ENCODE results near the gene HTT.

The HTT gene

DNA sequence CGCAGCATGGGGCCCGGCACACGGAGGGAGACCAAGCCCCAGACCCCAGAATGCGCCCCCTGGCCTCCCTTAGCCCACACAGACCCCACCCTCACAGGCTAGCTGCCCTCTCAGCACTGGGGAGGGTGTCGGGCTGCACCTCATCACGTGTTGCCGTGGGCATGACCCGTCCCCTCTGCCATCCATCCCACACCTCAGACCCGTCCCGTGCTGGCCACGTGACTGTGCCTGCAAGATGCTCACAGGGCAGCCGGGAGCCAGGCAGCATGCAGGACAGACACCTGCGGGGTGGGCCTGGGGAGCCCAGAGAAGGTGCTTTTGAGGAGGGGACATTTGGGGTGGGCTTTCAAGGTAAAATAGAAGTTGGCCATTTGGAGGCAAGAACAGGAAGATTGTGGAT, 179.3 kb downstream of the HTT start:
- DNase-seq, result no peak

DNA sequence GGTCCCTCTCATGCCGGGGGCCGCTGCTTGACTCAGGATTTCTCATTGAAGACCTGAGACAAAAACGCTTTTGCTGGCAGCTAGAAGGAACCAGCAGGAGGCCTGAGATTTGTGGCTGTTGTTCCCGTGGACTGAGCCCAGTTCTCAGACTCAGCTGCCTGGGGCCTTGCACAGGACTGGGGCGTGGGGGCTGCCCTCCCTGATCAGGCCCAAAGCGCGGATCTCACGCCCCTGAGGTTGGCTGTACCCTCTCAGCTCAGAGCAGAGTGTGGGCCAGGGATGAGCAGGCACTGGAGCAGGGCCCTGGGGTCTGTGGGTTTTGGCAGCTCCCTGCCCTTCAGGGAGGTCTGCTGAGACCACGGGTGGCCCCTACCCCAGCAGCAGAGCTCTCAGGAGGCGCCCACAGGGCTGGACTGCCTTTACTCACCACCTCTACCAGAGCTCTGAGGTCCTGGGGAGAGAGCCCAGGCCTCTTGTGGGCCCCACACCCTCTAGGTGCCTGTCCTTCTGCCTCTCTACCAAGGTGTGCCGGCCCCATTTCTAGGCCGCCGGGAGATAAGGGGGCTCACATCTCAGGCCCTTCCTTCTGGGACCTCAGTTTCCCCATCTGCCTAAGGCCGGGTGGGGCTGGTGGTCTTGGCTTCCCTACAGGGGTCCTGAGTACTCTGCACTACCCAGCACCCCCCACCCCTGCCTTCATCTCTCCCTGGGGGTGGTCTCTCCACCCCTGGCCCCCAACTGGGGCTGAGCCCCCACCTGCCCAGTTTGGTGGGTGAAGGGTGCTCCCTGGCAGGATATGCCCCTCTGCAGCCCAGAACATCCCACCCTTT, 180.0 kb downstream of the HTT start:
- no peak for DNase-seq

DNA sequence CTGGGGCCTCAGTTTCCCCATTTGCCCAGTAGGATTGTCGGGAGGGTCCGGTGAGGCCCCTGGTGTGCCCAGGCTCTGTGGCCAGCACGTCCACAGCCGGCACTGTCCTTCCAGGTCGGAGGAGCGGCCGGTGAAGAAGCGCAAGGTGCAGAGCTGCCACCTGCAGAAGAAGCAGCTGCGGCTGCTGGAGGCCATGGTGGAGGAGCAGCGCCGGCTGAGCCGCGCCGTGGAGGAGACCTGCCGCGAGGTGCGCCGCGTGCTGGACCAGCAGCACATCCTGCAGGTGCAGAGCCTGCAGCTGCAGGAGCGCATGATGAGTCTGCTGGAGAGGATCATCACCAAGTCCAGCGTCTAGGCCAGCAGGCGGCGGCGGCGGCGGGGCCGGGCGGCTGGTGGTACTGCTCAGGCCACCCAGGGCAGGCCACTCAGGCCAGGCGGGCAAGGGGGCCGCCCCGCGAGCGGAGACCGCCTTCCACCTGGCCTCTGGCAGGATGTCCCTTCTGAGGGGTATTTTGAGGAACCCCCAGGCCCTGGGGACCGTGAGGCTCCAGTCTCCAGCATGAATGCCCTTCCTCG, 181.2 kb downstream of the HTT start:
- no peak for DNase-seq

GRCh38 chr4:3256230-3257102, 182.0 kb downstream of the HTT start:
- DNase-seq, result no peak

- no peak for DNase-seq
Observed at GRCh38 chr4:3257103-3257555, 182.6 kb downstream of the HTT start.

DNA sequence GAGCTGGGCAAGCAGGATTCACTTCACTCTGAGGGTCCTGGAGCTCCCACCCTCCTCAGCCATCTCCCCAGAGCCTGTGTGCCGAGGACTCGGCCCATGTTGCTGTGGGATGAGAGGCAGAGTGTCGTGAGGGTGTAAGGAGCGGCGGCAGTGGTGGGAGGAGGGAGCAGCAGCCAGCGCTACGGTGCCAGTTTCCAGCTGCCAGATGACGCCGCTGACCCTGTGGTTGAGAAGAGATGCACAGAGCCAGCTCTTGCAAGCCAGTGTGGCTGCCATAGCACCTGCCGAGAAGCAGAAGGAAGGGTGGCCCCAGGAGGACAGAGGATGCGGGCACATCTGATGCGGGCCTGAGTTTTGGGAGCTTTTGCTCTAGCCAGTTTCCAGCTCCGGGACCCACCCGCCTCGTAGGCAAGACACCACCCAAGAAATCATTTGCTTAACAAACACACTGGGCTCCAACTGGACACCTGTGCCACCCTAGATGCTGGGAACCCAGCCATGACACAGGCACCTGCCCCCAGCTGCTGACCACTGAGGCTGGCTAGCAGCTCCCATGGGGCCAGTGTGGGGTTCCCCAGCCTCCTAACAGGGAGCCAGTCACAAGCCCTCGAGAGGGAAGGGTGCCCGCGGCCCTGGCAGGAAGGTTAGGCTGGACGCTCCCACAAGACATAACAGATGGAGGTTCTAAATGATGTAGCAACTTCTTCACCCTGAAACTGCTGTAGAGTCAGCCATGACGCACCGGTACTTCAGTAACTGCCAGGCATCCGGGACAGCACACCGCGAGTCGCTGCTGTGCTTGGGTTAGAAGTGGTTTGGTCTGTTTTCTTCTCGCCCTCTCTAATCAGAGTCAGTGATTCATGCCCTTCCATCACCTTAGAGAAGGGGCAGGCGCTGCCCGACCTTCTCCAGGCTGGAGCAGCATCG, 183.3 kb downstream of the HTT start:
- no peak for DNase-seq

GRCh38 chr4:3261411-3262207, 187.1 kb downstream of the HTT start:
- DNase-seq, result no peak

DNA sequence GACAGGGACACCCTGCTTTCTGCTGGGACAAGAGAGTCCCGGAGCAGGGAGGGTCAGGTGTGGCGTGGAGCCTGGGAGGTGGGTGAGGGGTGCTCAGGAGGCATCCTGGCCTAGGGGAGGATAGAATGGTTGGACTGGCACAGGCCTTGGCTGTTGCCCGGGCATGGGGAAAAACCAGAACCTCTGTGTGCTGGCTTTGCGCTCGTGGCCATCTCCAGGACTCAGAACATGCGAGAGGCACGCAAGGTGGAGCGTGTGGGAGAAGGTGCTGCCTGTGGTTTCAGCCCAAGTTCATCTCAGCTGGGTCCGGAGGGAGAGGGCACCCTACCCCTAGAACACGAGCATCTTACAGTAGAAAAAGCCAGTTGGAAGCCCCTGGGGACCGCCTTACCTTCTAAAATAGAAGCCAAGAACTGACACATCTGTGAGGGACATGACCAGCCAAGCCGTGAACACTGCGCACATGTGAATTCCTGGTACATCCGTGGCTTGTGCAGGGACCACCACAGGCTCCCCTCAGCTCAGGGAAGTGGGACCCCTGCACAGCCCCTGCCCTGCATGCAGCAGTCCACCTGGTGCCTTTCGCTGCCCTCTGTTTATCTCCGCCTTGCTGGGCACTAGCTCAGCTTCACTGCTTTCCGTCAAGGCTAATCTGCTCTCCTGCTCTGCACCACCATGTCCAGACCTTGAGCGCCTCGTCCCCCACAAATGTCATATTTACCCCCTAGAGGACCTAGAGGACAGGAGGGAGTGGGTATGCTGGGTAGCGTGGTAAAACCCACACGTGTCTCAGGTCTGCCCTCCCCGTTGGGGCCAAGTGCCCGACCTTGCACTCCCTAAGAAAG, 187.9 kb downstream of the HTT start:
- no peak for DNase-seq

GRCh38 chr4:3263053-3263875, 188.8 kb downstream of the HTT start:
- DNase-seq, result no peak

DNA sequence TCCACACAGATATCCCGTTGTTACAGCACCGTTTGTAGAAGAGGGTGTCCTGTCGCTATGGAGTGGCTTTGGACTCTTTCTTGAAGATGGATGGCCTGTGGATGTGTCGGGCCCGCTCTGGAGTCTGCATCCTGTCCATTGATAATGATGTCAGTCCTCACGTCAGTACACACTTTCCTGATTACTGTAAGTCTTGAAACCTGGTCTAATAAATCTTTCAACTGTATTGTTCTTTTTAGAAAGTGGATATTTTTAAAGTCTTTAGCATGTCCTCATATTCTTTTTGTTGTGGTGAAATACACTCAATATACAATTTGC, 189.4 kb downstream of the HTT start:
- DNase-seq, result no peak

DNA sequence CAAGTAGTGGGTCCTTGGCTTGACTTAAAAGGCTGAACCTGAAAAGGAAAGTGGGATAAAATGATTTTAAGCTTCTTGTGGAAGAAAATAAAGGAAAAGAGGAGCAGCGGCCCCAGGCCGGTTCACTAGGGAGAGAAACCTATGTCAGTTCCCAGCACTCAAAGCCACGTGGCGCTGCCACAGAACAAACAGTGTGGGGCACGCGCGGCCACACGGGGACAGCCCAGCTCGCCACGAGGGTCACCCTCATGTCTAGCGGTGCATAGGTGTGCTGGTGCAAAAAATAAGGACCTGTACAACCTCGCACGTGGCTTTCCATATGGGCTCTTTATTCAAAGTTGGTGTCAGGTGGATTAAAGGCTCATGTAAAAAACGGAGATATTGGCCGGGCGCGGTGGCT, 191.6 kb downstream of the HTT start:
- no peak for DNase-seq

GRCh38 chr4:3267576-3268394, 193.3 kb downstream of the HTT start:
- DNase-seq, result no peak

GRCh38 chr4:3268395-3269104, 194.1 kb downstream of the HTT start:
- no peak for DNase-seq

DNA sequence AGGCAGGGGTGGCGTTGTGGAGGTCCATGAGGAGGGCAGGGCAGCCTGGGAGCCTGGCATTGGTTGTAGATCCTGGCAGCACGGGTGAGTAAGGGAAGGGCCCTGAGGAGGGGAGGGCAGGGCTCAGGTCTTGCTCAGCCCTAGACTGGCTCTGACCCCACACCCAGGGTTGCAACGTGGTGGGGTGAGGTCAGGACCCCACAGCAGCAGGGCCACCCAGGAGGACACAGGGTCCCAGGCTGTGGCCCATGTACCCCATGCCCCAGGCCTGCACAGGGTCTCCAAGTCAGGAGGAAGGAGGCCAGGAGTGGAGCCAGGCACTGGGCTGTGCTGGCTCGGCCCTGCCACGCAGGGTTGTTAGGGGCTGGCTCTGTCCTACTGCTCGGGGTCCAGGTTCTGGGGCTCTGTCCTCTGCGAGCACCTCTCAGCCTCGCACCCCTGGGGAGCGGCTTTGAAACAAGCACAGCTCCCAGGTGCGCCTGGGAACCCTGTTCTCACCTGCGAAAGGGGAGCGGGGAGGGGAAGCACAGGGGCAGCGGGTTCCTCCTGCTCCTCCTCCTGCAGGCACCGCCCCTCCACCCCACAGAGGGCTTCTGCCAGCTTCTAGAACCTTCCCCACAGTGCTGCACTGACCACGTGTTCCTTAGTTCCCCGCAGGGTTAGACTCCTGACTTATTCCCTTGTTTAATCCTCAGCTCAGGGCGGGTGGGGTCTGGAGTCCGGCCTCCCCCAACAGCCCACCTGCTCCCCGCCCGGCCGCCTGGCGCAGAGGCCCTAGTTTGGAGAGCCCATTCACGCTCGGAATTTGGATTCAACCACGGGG, 194.8 kb downstream of the HTT start:
- no peak for DNase-seq

- DNase-seq, result no peak
Observed at GRCh38 chr4:3269991-3270611, 195.6 kb downstream of the HTT start.

- DNase-seq, result no peak
Observed at GRCh38 chr4:3271131-3271530, 196.7 kb downstream of the HTT start.

DNA sequence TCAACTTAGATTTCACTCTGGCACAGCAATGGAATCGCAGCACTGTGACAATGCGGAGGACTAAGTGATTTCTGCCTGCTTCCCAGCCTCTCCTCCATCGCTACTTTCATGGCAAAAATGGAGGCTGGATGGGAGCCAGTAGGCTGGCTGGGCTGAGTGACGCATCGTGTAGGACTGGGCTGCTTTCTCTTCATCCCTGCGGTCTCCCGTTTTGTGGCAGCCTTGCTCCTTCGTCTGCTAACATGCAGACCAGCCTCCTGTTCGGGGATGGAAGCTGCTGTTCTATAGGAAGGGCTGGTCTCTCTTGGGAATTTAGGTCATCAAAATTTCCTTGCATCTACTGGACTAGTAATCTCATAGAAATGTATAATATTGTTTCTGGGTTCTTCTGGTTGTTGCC, 202.5 kb downstream of the HTT start:
- DNase-seq, result no peak

Measured in SW 1271 (cell line).